Endodermal cell (in vitro differentiated cells): Measurements from ENCODE around the gene GLRA1. TPM values are rescaled to one million over a fixed set of nuclear protein-coding genes. Genes with fewer than 3 reads are reported as not detected.

Experiments used
- DNase-seq: peaks from one replicate; pipeline ENCODE4 v3.0.0-alpha.2; 2017
- H3K27ac ChIP-seq: 2 replicates; pipeline ENCODE4 v1.5.1; 2013; ENCODE audit warnings: mild to moderate bottlenecking, low read depth, low read length, moderate library complexity
- H3K27me3 ChIP-seq: 2 replicates; pipeline ENCODE4 v1.6.1; 2013; ENCODE audit warnings: mild to moderate bottlenecking, low read length, moderate library complexity; ENCODE audit not compliant: insufficient read depth, control insufficient read depth, poor library complexity, severe bottlenecking
- H3K36me3 ChIP-seq: 2 replicates; pipeline ENCODE4 v1.7.0; 2013; ENCODE audit warnings: mild to moderate bottlenecking, low read length, moderate library complexity; ENCODE audit not compliant: control insufficient read depth, insufficient read depth
- H3K4me1 ChIP-seq: one replicate; pipeline ENCODE4 v1.7.0; 2013; ENCODE audit warnings: low read length; ENCODE audit not compliant: control insufficient read depth, insufficient read depth
- H3K4me3 ChIP-seq: 2 replicates; pipeline ENCODE4 v1.5.1; 2013; ENCODE audit warnings: mild to moderate bottlenecking, low read length, moderate library complexity
- H3K9ac ChIP-seq: 2 replicates; pipeline ENCODE4 v1.6.1; 2013; ENCODE audit warnings: mild to moderate bottlenecking, low read length, moderate library complexity; ENCODE audit not compliant: poor library complexity, severe bottlenecking; ENCODE audit errors: extremely low read depth
- H3K9me3 ChIP-seq: 2 replicates; pipeline ENCODE4 v1.6.1; 2013; ENCODE audit warnings: mild to moderate bottlenecking, low read length, moderate library complexity; ENCODE audit not compliant: control insufficient read depth
- H3K27ac Mint-ChIP-seq: 2 replicates; pipeline ENCODE4 v1.8.0; 2020; ENCODE audit warnings: mixed read lengths
- H3K27me3 Mint-ChIP-seq: 2 replicates; pipeline ENCODE4 v1.8.0; 2021; ENCODE audit warnings: mild to moderate bottlenecking, mixed read lengths; ENCODE audit not compliant: insufficient read depth
- H3K36me3 Mint-ChIP-seq: 2 replicates; pipeline ENCODE4 v1.8.0; 2020; ENCODE audit warnings: low read depth, mixed read lengths
- H3K4me1 Mint-ChIP-seq: 2 replicates; pipeline ENCODE4 v1.8.0; 2020; ENCODE audit warnings: mixed read lengths
- H3K4me3 Mint-ChIP-seq: 2 replicates; pipeline ENCODE4 v1.8.0; 2020; ENCODE audit warnings: mild to moderate bottlenecking, moderate library complexity, mixed read lengths
- H3K9me3 Mint-ChIP-seq: 2 replicates; pipeline ENCODE4 v1.8.0; 2020; ENCODE audit warnings: mild to moderate bottlenecking, mixed read lengths
- WGBS, 2 experiments: methylation state at CpG; one replicate each; pipeline versions ENCODE4 v1.1.5 to v1.1.7; 2013; ENCODE audit warnings: missing lambda C conversion rate in 2 of 2, mixed read lengths in 1 of 2; ENCODE audit not compliant: insufficient coverage in 1 of 2, insufficient read length in 1 of 2; 5-methylcytosine and 5-hydroxymethylcytosine counted together
- total RNA-seq, 2 donors: library from RNA; stranded (reverse); fragmentation: NEBNext Ultra II Directional in 1 of 2; extraction: Animal tissue kit (Norgen Biotek cat#: 25700) in 1 of 2; gene quantifications; 2 replicates in 1 of 2; 3 replicates in 1 of 2; pipeline ENCODE4 v1.2.1, GENCODE V29; 2021
- TF ChIP-seq, protein P1 (sequence below): fragments of 200-600 bp; sonication (generic); conservative IDR thresholded peaks from 2 replicates; pipeline ENCODE4 v1.5.0; 2021; ENCODE audit warnings: antibody characterized with exemption, mild to moderate bottlenecking

Gene GLRA1
- total RNA-seq, 2 donors from 2014 or later = not detected

DNA sequence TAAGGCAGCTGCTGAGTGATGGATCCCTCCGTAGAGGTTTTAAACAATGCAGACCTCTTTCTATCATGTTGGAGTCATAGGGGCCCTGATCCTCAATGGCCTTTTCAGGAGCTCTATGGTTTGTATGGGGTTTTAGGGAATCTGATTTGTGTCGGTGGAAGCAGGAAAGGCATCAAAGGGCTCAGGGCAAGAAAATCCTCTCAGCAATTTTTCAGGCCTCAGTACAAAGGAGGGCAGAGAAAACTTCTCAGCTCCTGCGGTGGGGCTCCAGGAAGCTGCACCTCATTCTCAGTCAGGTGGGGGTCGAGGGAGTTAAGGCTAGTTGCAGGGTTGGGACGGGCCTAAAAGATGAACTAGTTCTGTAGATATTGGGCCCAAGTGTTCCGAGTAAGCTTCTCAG is 35.0 kb downstream of the GLRA1 start:
- H3K27me3 Mint-ChIP-seq = peaks cover 28% of the 10 kb centered on the region
- no peak overlapping the region for H3K27ac ChIP-seq

GRCh38 chr5:151886546-151887275 is 37.9 kb downstream of the GLRA1 start:
- Histone ChIP-seq H3K27me3 (peaks cover 15% of the 10 kb centered on the region), H3K4me1 (peaks cover 6% of the 10 kb centered on the region), H3K9me3 (no peaks in the 10 kb centered on the region), H3K36me3 (no peaks in the 10 kb centered on the region), H3K9ac (no peak overlapping the region), H3K4me3 (no peak overlapping the region), H3K27ac (no peak overlapping the region)
- H3K27ac Mint-ChIP-seq = no peak overlapping the region
- peaks cover 25% of the 10 kb centered on the region for H3K4me1 Mint-ChIP-seq
- no peaks in the 10 kb centered on the region for H3K36me3 Mint-ChIP-seq
- peaks cover 36% of the 10 kb centered on the region for H3K27me3 Mint-ChIP-seq
- DNase-seq = peak; percentile 62
- WGBS, 2 experiments = 92 to 93% methylated on average over 3 to 4 of the region's 4 CpGs
- no peaks in the 10 kb centered on the region for H3K9me3 Mint-ChIP-seq
- no peak overlapping the region for H3K4me3 Mint-ChIP-seq
- TF ChIP-seq, protein P1, sequence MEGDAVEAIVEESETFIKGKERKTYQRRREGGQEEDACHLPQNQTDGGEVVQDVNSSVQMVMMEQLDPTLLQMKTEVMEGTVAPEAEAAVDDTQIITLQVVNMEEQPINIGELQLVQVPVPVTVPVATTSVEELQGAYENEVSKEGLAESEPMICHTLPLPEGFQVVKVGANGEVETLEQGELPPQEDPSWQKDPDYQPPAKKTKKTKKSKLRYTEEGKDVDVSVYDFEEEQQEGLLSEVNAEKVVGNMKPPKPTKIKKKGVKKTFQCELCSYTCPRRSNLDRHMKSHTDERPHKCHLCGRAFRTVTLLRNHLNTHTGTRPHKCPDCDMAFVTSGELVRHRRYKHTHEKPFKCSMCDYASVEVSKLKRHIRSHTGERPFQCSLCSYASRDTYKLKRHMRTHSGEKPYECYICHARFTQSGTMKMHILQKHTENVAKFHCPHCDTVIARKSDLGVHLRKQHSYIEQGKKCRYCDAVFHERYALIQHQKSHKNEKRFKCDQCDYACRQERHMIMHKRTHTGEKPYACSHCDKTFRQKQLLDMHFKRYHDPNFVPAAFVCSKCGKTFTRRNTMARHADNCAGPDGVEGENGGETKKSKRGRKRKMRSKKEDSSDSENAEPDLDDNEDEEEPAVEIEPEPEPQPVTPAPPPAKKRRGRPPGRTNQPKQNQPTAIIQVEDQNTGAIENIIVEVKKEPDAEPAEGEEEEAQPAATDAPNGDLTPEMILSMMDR = no peak

More for the DNA sequence above, 35.0 kb downstream of the GLRA1 start:
- Mint-ChIP-seq H3K27ac (no peak overlapping the region), H3K36me3 (no peaks in the 10 kb centered on the region), H3K9me3 (no peaks in the 10 kb centered on the region), H3K4me1 (peaks cover 25% of the 10 kb centered on the region), H3K4me3 (no peak overlapping the region)
- H3K4me1 ChIP-seq = peaks cover 10% of the 10 kb centered on the region
- no peak for DNase-seq
- H3K36me3 ChIP-seq = no peaks in the 10 kb centered on the region
- no peak overlapping the region for H3K4me3 ChIP-seq
- no peak overlapping the region for H3K9ac ChIP-seq
- 65 to 70% methylated on average over 4 to 6 of the region's 6 CpGs for WGBS, 2 experiments
- peaks cover 15% of the 10 kb centered on the region for H3K27me3 ChIP-seq
- H3K9me3 ChIP-seq = no peaks in the 10 kb centered on the region
- TF ChIP-seq, protein P1 = no peak

DNA sequence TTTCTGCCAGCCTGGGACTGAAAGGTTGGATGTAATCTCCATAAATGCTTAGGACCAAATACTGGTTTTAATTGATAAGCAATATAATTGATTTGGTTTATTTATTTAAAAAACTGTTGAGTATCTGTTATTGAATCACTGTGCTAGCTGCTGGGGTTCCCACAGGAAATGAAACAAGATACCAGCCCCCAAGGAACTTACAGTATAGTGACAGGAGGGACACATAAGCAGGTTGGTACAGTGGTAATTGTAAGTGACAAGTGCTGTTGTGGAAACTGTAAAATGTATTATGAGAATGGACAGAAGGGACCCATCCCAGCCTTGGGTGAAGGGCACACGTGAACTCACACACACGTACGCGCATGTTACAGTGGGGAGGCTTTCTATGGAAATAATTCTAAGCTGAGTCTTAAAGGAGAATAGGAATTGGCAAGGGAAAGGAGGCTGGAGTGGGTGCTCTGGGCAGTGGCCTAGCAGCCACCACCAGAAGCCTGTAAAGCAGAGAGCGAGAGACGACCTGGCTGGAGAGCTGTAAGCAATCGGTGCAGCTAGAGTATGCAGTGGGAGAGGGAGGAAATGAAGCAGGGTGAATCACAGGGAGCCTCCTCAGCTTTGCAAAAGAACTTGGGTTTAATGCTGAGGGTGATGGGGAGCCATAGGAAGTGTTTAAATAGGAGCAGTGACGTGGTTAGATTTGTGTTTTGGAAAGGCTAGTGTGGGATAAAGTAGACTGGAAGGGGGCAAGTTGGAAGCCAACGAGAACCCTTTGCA is 39.3 kb downstream of the GLRA1 start:
- no peak overlapping the region for H3K27ac Mint-ChIP-seq
- H3K36me3 Mint-ChIP-seq = no peaks in the 10 kb centered on the region
- TF ChIP-seq, protein P1 = no peak
- Histone ChIP-seq H3K9ac (no peak overlapping the region), H3K27me3 (peaks cover 15% of the 10 kb centered on the region), H3K36me3 (no peaks in the 10 kb centered on the region), H3K9me3 (no peaks in the 10 kb centered on the region), H3K4me1 (no peaks in the 10 kb centered on the region), H3K27ac (no peak overlapping the region), H3K4me3 (no peak overlapping the region)
- H3K27me3 Mint-ChIP-seq = peaks cover 33% of the 10 kb centered on the region
- 93% methylated on average over 5 to 9 of the region's 9 CpGs for WGBS, 2 experiments
- no peak overlapping the region for H3K4me3 Mint-ChIP-seq
- H3K4me1 Mint-ChIP-seq = peaks cover 13% of the 10 kb centered on the region
- peak; percentile 46 for DNase-seq
- H3K9me3 Mint-ChIP-seq = no peaks in the 10 kb centered on the region
